NCI-H226 (cell line): ENCODE measurements around the gene CTSV.
"Not testable (repeated sequence)": the region's sequence is repeated elsewhere in the genome, so short reads cannot be mapped to it uniquely, and the experiment has no call there.

Experiments used
- DNase-seq: peaks from one replicate; pipeline ENCODE4 v3.0.0-alpha.2; 2015

The CTSV gene

DNA sequence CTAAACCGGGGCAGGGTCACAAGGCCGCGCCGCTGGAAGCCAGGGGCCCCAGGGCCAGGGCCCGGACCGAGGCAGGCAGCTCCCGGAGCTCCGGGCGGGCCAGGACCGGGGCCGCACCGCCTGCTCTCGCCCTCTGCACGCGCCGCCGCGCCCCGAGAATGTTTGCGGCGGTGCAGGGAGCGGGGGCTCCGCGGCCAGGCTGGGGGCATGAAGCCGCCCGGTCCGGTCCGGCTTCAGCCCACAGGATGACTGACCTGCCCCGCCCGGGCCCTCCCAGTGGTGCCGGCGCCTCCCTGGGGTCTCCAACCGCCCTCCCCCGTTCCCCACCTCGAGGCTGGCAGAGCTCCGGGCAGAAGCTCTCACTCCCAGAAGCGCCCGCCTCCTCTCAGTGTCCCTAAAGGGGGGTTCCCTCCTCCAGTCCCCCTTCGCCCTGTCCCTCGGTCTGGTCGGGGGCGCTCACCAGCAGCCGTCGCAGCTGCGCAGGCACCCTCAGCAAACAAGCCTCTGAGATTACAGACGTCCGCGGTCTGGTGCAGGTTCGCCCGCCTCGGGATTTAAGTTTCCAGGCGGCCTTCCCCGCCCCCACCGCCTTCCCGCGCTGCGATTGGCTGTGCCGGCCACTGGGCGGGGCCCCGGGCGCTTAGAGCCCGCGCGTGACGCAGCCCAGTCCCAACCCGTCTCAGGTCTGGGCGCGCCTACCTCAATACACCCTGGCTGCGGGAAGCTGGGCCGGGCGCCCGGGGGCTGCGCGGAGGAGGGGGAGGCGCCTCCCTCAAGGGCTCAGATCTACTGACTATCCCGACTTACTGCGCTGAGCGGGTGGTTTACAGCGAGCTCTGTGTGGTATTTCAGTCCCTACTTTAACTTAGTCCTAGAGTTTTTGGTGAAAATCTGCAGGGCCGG is at the start of gene CTSV:
CTSV (minus strand) TSS at position 532 of the 903 bp plus-strand sequence. CDS start 1,099 bp downstream, outside the sequence.
- peak; percentile 79 for DNase-seq

DNA sequence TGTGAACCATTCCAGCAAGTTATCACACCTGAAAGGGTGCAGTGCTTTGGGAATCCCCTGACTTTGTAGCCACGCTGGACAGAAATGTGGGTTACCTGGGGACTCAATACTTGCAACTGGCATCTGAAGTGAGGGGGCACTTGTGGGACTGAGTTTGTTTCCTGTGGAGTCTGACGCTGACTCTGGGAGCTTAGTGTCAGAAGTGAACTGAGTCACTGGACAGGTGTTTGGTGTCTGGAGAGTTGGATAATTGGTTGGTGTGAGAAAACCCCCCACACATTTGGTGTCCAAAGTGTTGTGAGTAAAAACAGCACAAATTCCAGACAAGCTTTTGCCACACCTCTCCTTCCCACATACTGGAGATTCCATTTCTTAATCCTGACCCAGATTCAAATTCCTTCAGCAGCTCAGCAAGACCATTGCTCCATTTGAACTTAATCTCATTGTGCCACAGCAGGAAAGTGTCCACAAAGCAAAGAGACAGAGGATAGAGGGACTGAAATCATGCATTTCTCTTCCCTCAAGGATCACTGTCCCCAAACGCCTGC is 48.8 kb upstream of the CTSV start:
- DNase-seq = peak; percentile 9

DNA sequence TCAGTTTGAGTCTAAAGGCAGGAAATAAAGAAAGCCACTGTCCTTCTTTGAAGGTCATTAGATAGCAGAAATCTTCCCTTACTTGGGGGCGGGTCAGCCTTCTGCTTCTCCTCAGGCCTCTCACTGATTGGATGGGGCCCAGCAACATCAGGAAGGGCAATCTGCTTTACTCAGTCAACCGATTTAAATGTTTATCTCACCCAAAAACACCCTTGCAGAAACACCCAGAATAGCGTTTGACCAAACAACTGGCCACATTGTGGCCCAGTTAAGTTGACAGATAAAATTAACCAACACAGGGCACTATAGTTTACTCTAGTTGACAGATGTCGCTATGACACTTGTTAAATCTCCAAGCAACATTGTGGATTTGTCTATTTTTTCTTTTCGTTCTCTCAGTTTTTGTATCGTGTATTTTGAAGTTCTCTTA is 45.6 kb upstream of the CTSV start:
- DNase-seq = not testable (repeated sequence)

DNA sequence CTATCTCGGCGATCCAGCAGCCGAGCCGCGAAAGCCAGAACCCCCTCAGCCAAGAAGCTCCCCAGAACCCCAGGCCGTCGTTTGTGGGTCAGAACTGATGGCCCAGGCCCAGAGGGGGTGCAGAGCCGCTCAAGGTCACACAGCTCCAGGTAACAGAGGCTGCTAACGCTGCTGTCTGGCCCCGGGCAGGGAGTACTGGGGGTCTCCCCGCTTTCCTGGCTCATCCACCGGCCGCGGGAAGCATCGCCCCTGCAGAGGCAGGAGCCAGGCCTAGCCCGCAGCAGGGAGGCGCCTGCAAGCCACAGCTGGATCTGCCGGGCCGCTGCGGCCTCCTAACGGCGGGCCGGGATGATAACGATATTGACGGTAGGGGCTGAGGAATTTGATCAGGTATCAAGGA is 39.4 kb upstream of the CTSV start:
- DNase-seq = no peak

DNA sequence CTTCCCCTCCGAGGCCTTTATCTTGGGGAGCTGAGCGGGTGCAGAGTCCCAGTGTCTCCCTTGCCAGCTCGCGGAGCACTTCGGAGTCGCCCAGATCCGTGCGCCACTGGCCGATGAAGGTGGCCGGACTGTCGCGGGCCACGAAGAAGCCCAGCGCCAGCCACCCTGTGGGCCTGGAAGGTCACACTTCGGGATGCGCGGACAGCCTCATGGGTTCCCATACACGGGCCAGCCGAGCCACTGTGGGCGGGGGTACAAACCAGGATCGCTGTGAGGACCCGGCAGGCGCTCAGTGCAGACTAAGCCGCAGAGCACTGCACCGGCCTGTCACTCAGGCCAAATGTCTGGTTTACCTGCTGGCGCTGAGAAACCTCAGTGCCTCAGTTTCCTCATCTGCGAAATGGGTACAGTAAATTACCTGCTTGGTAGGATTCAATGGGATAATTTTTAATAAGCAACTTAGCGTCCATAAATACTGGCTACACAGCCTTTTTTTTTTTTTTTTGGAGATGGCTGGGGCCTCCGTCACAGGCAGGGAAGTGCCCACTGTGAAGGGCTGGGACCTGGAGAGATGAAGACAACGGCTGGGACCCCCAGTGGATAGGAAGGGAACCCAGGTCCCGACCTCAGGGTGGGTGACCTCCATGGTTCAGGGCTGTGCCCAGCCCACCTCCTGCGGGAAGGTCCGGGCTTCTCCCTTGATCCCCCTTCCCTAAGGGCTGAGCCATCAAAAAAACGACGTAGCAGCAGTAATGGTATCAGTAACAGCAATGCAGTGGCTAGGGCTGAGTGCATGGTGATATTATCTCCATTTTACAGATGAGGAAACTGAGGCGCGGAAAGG is 38.7 kb upstream of the CTSV start:
- DNase-seq = no peak

DNA sequence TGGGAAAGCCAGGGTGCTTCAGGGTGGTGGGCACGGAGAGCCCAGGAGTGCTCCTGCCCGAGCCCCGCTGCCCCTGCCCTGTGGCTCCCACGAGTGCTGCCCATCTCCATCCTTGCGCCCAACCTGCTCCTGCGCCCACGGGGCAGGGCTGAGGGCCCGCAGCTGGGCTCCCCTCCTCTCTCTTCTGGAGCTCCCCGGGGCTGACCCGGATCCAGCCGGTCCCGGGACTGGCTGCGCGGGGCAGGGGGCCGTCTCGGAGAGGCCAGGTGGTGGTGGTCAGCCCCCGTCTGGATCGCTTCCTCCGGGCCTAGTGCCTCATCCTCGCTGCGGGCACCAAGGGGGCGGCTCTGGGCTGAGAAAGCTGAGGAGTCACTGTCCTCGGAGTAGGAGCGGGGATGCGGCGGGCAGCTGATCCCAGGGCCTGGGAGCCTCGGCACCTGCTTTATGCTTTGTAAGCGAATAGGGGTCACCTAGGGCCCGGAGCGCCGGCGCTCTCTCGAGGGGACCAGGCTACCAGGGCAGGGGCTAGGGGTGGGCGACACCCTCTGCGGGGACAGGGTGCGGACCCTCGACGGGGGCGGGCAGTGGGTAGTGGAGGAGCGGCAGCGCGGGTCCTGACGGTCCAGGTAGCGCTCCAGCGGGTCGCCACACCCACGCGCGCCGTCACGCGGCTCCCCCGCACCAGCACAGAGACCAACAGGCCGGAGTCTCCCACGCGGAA is 37.9 kb upstream of the CTSV start:
- DNase-seq = not testable (repeated sequence)

DNA sequence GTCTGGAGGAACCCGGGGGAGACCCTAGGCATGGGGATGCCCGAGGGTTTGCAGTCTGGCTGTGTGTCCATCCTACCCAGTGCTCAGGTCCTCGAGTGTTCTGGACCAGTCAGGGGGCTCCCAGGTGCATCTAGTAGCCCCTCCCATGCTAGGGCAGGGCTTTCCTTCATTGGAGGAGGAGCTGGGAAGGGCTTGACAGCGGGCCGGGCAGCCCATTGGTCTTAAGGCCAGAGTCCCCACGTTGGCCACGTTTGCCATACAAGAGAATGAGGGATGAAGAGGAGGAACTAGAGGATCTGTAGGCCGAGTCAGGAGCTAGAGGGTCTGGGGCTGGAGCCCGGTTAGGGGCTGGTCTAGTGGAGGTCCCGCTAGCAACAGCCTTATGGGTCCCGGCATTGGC is 37.3 kb upstream of the CTSV start:
- DNase-seq = no peak

DNA sequence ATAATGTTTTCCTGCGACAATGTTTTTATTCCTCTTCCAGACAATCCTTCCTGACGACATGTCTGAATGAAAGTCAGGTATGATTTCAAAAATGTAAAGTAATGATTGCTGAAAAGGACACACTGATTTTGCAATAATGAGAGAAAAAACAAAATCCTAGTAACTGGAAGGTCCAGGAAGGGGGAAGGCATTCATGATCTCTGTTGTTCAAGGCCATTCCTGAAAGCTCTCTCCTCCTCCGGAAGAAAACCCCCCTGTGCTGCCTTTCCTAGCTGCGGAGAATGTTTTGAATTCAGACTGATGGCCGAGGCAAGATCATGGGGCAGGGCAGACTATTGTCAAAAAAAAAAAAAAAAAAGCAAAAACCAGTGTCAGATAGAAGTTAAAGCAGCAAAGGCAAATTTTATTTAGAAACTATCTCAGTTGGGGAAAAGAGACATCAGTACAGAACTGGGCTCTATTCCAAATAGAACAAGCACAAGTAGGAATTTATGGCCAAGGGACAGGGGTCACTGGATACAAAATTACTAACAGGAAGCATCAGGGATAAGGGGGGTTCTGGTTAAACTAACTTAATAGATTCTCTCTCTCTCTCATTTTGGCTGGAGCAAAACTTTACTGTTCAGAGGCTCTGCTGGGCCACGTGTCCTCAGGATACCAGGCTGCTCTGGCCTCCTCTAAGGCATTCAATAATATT is 36.5 kb upstream of the CTSV start:
- DNase-seq = no peak

DNA sequence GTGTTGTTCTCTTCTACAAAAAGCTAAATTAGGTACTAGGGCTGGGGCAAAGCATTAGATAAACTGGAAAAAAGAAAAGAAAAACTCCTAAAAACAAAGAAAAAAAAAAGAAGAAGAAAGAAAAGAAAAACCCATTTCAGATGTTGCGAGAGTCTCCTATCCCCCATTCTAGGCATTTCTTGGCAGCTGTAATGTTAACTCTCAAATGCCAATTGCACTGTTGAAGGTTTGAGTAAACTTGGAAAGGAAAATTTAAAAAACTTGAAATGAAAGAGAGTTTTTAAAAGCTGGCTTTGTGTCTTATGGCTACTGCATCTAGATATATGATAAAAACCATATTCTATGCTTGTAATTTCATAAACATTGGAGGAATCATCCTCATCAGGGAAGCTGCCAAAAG is 34.6 kb upstream of the CTSV start:
- DNase-seq = no peak

DNA sequence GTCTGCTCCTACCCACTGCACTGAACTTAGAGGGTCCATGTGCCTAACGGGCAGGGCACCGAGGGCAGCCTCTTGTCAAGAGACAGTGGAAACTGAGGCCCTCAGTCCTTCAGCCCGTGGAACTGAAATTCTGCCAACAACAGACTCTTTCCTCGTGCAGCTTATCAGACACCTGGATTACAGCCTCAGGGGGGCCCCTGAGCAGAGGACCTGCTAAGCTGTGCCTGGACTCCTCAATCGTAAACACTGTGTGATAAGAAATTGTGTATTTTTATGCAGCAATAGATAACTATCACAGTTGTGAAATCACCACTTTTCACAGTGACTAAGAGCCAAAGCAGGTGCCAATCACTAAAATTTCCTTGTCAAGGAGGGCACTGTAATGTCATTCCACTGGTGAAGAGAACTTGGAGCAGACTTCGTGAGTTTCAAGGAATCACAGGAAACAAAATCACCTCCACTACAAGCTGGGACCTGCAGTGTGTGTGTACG is 33.4 kb upstream of the CTSV start:
- no peak for DNase-seq

DNA sequence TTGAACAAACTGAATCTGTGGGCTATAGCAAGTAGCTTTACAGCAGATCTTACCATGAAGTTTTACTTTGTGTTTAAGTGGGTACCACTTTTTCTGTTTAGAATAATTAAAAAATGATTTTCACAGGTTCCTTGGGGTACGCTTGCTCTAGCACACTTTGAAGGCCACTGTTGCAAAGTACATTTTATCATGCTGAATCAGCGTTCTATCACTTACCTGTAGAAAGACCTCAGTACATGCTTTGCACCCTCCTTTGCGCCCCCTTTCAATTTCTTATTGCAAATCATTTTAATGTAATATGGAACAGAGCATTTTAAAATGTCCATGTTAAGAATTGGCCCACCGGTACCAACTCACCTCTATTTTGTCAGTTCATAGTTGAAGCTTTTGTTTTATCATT is 31.4 kb upstream of the CTSV start:
- DNase-seq = not testable (repeated sequence)

DNA sequence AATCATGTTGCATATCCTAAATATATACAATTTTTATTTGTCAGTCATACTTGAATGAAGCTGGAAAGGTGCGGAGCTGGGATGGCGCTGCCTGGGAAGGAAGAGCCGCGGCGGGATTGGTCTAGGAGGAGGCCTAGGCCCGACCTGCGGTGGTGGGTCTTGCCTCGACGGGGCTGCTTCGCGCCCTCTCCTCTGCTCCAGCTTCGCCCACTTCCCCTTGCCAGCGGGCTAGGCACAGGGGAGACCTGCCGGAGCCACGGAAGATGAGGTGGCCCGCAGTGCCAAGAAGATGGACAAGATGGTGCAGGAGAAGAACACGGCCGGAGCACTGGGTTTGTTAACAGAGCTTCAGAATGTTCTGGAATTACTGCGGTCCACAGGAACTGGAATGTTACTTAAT is 28.5 kb upstream of the CTSV start:
- DNase-seq = no peak

DNA sequence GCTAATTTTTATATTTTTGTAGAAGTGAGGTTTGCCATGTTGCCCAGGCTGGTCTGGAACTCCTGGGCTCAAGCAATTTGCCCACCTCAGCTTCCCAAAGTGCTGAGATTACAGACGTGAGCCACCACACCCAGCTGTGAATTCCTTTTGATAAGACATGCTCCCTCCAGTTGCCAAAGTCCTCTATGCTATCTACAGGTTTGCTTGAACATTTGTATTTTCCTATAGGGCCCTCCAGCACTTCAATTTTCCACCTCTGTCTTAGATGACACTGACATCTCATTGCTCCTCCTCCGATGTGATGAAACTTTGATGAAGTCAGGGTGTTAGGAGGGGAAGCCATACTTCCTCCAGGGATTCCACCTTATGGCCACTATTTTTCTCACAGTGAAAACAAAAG is 25.2 kb upstream of the CTSV start:
- DNase-seq = no peak

DNA sequence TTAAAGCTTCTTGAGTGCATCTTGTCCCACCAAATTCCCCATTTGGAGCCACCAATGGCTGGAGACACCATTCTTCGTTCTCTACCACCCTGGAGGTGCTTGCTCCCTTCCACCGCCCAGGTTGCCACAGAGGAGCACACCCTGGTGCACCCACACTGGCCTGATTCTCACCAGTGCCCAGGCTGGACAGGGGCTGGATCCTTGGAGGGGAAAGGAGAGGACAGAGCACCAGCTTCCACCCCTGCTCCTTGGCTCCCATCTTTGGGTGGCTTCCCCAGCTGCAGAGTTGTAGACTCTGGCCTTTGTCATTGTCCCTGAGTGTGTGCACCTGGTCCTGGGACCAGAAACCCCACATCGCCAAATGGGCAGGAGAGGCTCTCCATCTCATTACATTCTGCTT is 21.9 kb upstream of the CTSV start:
- no peak for DNase-seq

DNA sequence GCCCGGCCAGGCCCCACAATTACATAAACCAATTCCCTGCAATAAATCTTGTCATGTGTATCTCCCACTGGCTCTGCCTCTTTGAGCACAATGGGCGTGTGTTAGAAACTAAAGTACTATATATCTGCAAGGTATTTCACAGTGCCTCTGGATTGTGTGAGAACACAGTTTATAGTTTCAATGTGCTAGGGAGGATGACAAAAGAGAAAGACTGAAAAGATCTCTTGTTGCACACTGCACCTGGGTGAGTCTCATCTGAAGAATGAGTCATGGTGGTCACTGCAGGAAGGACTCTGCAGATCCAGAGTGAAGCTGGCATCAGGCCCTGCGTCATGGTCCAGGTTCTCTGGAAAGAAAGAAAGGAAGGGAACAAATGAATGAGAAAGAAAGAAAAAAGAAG is 20.7 kb upstream of the CTSV start:
- no peak for DNase-seq

DNA sequence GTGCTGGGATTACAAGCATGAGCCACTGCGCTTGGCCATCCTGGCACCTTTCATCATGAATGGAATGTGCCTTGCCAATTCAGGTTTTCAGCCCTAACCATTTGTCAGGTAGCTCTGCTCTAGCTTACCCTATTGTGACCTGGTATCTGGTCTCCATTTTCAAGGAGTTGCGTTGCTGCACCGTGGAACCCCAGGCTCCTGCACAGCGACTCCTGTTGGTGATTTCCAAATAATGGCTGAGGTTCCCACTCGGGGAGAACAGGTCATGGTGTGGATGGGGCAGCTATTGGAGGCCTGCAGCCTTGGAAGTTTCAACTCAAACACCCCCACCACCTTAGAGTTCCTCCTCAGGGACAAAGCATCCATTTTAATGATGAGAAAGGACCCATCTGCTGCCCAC is 18.7 kb upstream of the CTSV start:
- no peak for DNase-seq

DNA sequence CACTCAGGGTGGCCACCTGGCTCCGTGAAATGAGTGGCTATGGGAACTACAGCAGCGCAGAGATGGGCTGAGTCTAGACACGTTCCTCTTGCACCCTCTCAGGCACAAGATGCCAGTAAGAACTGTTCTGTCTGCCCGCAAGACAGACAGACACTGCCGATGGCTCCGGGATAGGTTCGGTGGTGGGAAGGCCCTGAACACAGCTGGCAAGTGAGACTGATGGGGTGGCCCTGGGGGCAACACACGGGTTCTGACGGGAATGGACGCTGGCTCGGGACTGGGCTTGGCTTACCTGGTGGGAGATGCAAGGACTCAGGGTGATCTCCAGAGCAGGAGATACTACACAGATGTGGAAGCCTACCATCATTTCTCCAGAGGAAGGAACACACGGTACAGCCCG is 16.9 kb upstream of the CTSV start:
- DNase-seq = not testable (repeated sequence)

DNA sequence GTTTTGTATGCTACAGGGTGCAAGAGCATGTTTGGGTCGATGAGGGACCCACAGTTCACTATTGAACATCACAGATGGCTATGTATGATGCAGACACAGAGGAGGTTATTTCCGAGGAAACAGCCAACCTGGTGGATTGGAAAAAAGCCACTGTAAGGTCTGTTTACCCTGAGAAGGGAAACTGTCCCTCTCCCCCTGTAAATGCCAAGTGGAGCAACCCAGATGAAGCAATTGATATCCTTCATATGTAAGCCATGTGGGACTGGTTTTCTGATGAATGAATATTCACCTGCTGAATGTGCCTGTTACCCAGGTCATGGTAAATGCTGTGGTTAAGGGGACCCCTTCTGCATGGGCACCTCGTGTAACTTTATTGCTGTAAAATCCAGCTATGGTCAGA is 14.8 kb upstream of the CTSV start:
- no peak for DNase-seq

DNA sequence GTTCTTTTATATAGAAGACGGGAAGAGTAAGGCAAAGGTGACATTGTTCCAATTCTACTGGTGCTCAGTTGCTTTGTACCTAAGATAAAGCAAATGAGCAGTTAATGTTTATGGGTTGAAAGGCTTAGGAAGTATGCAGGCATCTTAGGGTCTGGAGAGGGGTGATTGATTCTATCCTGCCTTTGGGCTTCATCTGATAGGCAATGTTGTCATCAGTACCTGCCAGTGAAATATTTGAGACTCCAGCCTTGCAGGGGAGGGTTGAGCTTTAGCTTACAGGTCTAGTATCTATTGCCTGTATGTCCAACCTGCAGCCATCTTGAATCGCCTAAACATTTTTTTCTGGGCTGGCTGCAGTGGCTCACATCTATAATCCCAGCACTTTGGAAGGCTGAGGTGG is 13.8 kb upstream of the CTSV start:
- DNase-seq = no peak

DNA sequence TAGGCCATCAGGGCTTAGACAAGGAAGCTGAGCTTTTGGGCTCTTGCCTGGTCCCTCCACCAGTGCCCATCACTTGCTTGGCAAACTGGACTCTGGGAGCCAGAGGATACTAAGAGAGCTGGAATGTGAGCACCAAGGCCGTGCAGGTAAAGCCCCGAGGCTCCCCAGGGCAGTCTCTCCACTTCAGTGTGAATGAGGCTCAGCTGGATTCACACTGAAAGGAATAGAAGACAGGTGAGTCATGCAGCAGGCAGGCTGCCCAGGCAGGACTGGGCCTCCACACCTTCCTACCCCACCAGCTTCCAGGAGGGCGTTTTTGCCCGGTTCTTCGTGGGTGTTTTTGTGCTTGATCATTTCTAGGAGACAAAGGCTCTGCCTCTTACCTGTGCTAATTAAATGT is 7.3 kb upstream of the CTSV start:
- peak; percentile 91 for DNase-seq

DNA sequence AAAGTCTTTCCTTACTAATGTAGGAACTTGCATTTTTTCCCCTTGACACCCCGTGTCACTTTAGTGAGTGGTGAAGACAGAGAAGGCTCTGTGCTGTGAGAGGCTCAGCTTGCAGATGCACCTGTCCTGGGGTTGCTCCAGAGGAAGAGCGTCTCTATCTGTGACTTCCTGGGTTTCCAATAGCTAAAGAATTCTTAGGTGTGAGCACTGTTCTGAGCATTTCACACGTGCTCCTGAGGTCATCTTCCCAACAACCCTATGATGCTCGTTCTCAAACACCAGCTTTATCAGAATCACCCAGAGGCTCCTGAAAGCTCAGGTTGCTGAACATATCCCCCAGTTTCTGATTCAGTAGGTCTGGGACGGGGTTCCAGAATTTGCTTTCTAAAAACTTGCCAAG is 6.4 kb upstream of the CTSV start:
- DNase-seq = no peak

DNA sequence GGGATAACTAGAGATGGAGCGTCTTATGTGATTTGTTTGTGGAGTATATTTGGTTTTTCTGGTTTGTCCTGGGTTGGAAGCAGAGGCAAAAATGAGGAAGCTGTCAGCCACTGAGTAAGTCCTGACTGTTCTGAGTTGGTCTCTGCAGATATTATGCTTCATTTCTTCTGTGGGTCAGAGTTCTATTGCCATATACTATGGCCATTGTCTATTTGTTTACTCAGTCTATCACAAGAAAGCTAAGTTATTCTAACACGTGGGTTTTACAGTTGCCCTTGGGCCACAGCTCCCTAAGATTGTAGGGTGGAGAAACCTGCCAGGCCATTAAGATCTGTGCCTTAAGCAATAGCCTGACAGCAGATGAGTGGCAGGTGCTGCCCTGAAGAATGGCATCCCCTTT is 3.0 kb upstream of the CTSV start:
- no peak for DNase-seq
